Astrocyte (in vitro differentiated cells and primary cell): ENCODE results near the gene GPRIN1.

Source experiments
- CTCF ChIP-seq: IDR thresholded peaks from 2 replicates; pipeline ENCODE4 v1.5.1; 2011; ENCODE audit warnings: low read depth, mild to moderate bottlenecking, inconsistent platforms, low read length, moderate library complexity; ENCODE audit not compliant: insufficient read depth
- EZH2 ChIP-seq: IDR thresholded peaks from 2 replicates; pipeline ENCODE4 v1.6.1; 2012; ENCODE audit warnings: mild to moderate bottlenecking, low read length, inconsistent platforms; ENCODE audit not compliant: insufficient read depth

GRCh38 chr5:176646049-176646706 lies 36.2 kb upstream of the GPRIN1 start:
- no peak for TF ChIP-seq EZH2
- no peak for TF ChIP-seq CTCF
